GM21360 (cell line): ENCODE results near the gene PRKCH.

ENCODE experiments used
- ATAC-seq: cut with Tn5 transposase; IDR thresholded peaks from one replicate; pipeline ENCODE4 v1.9.1; 2021; ENCODE audit warnings: mild to moderate bottlenecking, moderate library complexity; ENCODE audit not compliant: unreplicated experiment

Gene PRKCH

GRCh38 chr14:61575551-61576150 is 254.3 kb downstream of the PRKCH start:
- ATAC-seq: no peak

DNA sequence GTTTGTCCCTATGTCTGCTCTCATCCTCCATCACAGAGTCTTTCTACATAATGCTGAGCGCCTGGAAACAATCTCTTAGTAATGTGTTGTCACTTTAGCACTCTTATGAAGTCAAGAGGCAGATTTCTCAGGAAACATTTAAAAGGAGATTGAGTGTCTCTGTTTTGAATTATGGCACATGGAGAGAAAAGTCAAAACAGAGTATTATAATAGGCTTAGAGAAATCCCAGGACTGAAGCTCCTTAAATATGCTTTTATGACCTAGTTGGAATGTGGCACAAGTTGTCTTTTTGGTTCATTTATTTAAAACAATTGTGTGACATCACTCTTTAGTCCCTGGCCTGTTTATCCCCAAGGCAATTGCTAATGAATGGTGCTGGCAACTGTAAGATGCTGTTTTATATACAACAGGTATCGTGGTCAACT is 256.1 kb downstream of the PRKCH start:
- ATAC-seq: no peak

DNA sequence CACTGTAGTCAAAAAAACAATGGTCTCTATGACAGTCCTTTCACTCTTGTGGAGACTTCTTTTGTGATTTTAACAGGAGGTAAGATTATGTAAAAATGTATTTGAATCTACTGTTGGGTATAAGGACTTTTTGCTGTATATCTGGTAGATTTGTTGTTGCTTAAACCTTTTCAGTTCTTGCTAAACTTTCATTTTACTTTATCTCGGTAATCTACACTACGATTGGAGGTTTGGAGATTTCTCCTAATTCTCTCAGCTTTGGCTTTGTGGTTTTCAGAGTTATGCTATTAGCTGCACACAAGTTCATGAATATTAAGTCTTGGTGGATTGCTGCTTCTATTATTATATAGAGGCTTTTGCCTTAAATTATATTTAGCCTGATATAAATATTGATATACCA is 257.4 kb downstream of the PRKCH start:
- ATAC-seq: no peak

- ATAC-seq: no peak
Observed at GRCh38 chr14:61581340-61581739, 260.0 kb downstream of the PRKCH start.

DNA sequence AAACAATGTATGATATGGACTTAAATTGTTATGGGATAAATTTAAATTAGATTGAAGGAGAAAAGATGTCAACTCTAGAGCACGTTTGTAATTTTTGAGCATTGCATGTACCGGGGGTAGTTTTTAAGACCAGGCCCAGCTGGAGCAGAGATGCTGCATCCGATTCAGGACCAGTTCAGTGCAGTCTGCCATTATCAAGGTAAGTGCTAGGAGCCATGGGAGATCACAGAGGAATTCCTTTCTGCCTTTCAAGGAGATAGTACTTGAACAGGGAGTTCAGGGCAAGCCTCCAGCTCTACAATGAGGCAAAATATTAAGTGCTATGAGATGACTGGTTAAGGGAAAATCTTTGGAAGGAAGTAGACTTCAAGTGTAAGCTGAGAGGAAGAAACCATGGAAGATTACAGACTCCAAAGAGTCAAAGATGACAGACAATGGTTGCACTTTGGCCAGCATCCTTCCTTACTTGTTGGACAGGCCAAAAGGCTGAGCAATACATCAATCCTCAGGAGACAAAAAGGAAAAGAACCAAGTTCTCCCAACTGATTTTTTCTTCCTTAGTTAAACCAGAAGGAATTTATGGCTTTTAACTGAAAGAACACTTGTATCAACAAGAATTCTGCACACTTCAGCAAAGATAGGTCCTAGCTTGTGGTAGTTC is 260.7 kb downstream of the PRKCH start:
- no peak for ATAC-seq

GRCh38 chr14:61582815-61583214 is 261.4 kb downstream of the PRKCH start:
- ATAC-seq: no peak

DNA sequence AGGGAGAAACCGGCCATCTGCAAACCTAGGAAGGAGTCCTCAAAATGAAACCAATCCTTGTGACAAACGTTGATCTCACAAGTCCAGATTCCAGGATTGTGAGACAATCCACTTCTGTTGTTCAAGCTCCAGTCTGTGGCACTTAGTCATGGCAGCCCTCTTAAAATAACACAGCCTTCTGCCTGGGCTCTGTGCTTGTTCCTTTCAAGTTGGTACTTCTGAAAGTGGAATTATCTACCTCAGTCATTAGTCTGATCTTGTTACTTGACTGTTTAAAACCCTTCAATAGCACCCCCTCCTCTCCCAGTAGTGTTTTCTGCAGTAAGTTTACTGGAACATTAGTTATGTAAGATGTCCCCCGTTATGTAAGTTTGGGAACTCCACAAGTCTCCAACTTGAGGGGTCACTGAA is 263.0 kb downstream of the PRKCH start:
- ATAC-seq: no peak

DNA sequence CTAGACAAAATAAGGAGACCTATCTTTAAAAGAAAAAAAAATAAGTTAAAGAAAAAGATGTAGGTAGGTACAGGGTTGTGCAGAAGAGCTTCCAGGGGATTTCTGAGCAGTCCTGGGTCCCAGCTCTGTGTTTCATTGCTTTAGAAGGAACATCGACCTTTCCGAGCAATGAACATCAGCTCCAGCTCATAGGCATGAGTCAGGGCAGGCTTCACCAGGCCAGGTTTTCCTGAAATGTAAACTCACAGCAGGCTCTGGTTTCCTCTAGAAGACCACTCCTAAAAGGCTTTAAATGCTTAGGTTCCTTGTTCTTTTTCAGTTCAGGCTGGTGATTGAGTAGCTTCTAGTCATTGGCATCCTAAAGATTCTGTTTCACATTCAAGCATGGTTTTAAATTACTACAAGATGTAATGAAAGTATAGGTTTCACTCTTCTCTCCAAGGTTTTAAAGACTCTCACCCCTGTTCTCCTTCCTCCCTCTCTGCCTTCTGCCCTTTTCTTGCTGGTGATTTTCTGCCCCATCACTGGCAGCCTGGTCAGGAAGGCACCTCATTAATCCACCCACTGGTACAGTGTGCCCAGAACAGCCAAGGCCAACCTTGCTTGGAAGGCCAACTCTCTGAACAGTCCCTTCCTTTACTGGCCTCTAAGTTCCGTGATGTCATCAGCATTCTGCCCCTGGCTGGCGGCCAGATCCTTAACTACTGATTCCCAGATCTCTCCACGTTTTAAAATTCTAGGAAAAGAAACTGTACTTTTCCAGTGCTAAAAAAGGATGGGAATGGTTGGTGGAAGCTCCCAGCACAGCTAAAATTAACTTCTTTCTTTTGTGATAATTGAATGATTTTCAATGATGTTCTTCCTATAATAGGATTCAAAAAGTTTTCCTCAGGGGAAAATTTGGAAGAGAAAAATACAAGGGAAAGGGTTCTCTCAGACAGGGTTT is 264.5 kb downstream of the PRKCH start:
- ATAC-seq: no peak

- ATAC-seq: no peak
Observed at GRCh38 chr14:61586544-61587055, 265.2 kb downstream of the PRKCH start.

- ATAC-seq: no peak
Observed at GRCh38 chr14:61587081-61587713, 265.8 kb downstream of the PRKCH start.

DNA sequence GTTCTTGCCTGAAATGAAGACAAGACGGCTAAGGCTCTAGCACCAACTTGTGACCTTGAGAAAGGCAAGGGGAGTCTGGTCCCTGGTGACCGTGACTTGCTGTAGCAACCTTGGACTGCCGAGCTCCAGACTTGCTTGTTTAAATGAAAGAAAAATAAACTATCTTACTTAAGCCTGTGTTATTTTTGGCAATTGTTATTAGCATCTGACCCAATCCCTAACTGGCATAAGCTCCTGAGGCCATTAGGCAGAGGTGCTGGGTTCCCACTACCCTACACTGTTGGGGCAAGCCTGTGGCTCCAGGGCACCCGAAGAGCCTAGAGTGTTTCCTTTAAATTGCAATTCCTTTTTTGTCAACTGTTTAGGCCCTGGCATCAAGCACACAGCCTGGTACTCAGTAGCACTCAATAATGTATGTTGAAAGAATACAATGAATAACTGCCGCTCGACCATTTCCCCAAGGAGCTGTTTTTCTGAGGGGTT is 267.1 kb downstream of the PRKCH start:
- ATAC-seq: no peak

DNA sequence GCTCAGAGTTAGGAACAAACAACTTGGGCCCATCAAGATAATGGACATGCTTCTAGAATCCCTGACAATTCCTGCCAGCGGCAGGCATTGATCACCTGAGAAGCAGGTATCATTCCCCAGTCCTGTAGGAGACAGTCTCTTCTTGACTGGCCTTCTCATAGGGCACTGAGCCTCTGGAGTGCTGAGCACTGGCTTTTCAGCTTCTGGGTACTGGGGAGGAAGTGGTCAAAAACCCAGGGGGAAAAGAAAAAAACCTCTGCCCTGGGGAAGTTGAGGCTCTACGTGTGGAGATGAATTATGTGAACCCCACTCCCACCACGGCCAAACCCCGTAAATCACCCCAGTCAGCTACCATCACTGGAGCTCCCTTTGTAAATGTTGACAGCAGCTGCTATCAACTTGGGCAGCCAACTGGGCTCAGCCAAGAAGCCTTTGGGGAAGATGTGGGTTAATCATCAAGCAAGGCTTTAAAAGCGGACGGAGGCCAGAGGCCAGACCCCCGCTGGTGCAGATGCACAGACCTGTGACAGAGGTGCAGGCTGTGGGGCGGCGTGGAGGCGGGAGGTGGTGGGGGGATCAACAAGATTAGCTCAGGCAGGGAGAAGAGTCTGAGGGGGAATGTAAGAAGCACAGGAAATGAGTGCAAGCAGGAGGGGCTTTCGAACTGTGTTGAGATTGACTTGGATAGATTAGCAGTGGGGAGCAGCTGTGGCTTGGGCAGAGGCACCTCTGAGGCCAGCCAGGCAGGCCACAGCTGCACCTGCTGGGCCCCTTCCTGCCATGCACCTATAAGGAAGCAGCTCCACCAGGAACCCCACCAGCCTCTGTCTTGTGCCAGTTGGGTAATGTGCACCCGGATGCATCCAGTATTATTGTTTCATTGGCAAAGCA is 268.6 kb downstream of the PRKCH start:
- no peak for ATAC-seq

GRCh38 chr14:61591862-61592261 is 270.5 kb downstream of the PRKCH start:
- ATAC-seq: no peak

GRCh38 chr14:61593330-61593729 is 272.0 kb downstream of the PRKCH start:
- ATAC-seq: no peak

DNA sequence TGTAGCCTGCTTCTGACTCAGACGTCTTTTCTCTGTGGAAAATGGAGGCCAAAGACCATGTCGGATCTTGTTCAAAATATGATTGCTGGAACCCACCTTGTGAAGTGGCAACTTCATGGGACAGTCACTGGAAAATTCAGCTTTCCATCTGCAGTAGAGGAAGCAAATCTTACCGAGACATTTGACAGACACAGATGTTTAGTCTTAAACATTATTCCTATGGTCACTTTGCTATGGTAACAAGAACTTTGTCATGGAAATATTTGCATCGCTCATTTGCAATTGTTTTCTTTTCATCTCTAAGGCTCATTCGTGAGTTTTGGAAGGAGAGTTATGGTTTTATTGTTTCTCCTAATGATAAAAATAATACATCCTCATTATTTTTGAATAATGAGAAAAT is 275.6 kb downstream of the PRKCH start:
- ATAC-seq: no peak

DNA sequence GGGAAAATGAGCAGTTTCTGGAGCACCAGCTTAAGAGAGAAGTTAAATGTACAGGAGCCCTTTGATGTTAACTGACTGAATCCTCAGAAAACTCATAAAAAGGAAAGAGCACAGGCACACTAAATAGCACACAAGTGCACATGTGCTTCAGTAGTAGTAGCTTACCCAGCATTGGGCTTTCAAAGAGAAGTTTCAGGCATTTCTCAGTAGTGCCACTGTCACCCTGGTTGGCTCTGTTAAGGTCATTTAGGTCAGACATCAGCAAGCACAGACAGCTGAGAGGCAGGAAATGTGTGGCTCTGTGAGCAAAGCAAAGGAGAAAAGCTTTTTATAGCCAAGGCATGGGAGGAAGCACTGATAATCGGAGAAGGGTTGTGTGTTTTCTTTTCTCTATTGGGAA is 277.6 kb downstream of the PRKCH start:
- ATAC-seq: no peak

- ATAC-seq: no peak
Observed at GRCh38 chr14:61599942-61600341, 278.6 kb downstream of the PRKCH start.
